MM.1S (cell line): ENCODE measurements around the gene LMF1.

Source experiments
- EZH2 ChIP-seq: fragments of 300-600 bp; sonication (generic); optimal IDR thresholded peaks from 2 replicates; pipeline ENCODE3; 2017; ENCODE audit warnings: low read depth, mild to moderate bottlenecking, antibody characterized with exemption, low read length, mixed read lengths
- EZH2phosphoT487 ChIP-seq: fragments of 300-600 bp; sonication (generic); IDR thresholded peaks from 2 replicates; pipeline ENCODE4 v1.6.1; 2018; ENCODE audit warnings: antibody characterized with exemption, low read length
- TF ChIP-seq, protein P1 (sequence below): fragments of 300-600 bp; sonication (generic); IDR thresholded peaks from 2 replicates; pipeline ENCODE4 v1.5.1; 2016; ENCODE audit warnings: antibody characterized with exemption, low read length, mixed read lengths

DNA sequence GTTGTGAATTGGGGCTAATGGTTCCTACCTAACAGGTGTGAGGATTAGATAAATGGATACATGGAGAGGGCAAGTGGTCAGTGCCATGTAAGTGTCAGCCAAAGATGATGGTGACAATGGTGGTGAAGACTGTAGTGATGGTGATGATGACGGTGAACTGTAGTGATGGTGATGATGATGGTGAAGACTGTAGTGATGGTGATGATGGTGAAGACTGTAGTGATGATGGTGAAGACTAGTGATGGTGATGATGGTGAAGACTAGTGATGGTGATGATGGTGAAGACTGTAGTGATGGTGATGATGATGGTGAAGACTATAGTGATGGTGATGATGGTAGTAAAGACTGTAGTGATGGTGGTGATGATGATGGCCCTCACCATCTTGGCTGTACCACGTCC lies 152.2 kb downstream of the LMF1 start:
- TF ChIP-seq, protein P1, sequence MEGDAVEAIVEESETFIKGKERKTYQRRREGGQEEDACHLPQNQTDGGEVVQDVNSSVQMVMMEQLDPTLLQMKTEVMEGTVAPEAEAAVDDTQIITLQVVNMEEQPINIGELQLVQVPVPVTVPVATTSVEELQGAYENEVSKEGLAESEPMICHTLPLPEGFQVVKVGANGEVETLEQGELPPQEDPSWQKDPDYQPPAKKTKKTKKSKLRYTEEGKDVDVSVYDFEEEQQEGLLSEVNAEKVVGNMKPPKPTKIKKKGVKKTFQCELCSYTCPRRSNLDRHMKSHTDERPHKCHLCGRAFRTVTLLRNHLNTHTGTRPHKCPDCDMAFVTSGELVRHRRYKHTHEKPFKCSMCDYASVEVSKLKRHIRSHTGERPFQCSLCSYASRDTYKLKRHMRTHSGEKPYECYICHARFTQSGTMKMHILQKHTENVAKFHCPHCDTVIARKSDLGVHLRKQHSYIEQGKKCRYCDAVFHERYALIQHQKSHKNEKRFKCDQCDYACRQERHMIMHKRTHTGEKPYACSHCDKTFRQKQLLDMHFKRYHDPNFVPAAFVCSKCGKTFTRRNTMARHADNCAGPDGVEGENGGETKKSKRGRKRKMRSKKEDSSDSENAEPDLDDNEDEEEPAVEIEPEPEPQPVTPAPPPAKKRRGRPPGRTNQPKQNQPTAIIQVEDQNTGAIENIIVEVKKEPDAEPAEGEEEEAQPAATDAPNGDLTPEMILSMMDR = no peak
- TF ChIP-seq EZH2 (no peak), EZH2phosphoT487 (no peak)
